ACC112 (cell line): ENCODE data around the gene ASB16.

Experiments
- H2AFZ ChIP-seq: fragments of 200-600 bp; sonication (generic); one replicate; pipeline ENCODE4 v1.6.0; 2017; ENCODE audit warnings: antibody characterized with exemption, low read length; ENCODE audit not compliant: unreplicated experiment
- H3K27ac ChIP-seq: fragments of 200-600 bp; sonication (generic); 2 replicates; pipeline ENCODE4 v1.5.1; 2014; ENCODE audit warnings: low read depth, mild to moderate bottlenecking, antibody characterized with exemption, low read length, moderate library complexity
- H3K27me3 ChIP-seq: fragments of 200-600 bp; sonication (generic); 2 replicates; pipeline ENCODE4 v1.6.1; 2014; ENCODE audit warnings: mild to moderate bottlenecking, antibody characterized with exemption, low read length, moderate library complexity, mixed read lengths; ENCODE audit not compliant: insufficient read depth
- H3K36me3 ChIP-seq: fragments of 200-600 bp; sonication (generic); 2 replicates; pipeline ENCODE4 v1.6.1; 2016; ENCODE audit warnings: mild to moderate bottlenecking, antibody characterized with exemption, low read length, moderate library complexity, mixed read lengths; ENCODE audit not compliant: insufficient read depth
- H3K4me1 ChIP-seq: fragments of 200-600 bp; sonication (generic); one replicate; pipeline ENCODE4 v1.6.1; 2016; ENCODE audit warnings: low read length, mixed read lengths; ENCODE audit not compliant: insufficient read depth, unreplicated experiment, control insufficient read depth
- H3K4me3 ChIP-seq: fragments of 200-600 bp; sonication (generic); 2 replicates; pipeline ENCODE4 v1.5.1; 2014; ENCODE audit warnings: mild to moderate bottlenecking, low read depth, low read length
- H3K79me2 ChIP-seq: fragments of 200-600 bp; sonication (generic); one replicate; pipeline ENCODE4 v1.6.0; 2016; ENCODE audit warnings: low read length; ENCODE audit not compliant: control insufficient read depth, unreplicated experiment, insufficient read depth

ASB16 gene

DNA sequence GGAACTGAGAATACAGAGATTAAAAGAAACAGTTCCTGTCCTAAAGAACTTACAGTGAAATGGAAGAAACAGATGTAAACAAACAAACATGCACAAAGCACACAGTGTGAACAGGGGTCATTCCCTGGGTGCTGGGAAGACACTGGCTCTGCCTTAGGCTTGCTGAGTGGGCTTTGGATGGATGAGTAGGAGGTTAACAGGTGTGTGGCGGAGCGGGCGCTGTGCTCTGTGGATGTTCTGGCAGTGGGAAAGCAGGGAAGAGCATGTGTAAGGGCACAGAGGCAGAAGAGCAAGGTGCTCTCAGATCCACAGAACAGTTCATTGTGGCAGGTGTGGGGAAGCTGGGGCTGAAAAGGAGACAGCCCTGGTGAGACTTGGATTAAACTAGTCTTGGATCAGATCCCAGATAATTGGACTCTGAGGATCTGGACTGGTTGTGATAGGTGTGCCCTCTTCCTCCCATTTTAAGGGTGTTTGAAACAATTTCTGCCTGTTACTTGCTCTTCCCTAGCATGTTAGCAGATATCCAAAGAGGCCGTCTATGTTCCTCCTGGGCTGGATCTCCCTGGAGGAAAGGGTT lies 20.7 kb upstream of the ASB16 start:
- H3K79me2 ChIP-seq = peaks cover 24% of the 10 kb centered on the region
- H3K4me1 ChIP-seq = no peaks in the 10 kb centered on the region
- no peak overlapping the region for H2AFZ ChIP-seq
- no peak overlapping the region for H3K27ac ChIP-seq
- H3K27me3 ChIP-seq = no peaks in the 10 kb centered on the region
- H3K36me3 ChIP-seq = peaks cover 11% of the 10 kb centered on the region; the same call in 1 of the 2 replicates
- no peak overlapping the region for H3K4me3 ChIP-seq

DNA sequence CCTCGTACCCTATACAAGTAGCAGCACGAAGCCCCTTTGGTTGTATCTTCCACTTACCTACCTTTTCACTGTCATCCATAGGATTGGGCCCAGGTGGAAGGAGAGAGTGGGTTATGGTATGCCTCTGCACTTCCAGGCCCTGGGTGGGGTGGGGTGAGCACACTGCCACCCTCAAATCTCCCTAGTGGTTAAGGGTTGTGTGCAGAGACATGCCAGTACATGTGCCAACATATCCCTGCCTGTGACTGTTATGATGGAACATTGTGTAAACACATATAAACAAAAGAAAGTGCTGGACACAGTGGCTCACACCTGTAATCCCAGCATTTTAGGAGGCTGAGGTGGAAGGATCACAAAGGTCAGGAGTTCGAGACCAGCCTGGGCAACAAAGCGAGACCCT lies 17.6 kb upstream of the ASB16 start:
- Histone ChIP-seq H3K4me3 (no peak overlapping the region), H3K27me3 (no peaks in the 10 kb centered on the region), H3K79me2 (peaks cover 24% of the 10 kb centered on the region), H3K36me3 (peaks cover 14% of the 10 kb centered on the region; the same call in 1 of the 2 replicates), H2AFZ (no peak overlapping the region), H3K4me1 (no peaks in the 10 kb centered on the region), H3K27ac (no peak overlapping the region)

DNA sequence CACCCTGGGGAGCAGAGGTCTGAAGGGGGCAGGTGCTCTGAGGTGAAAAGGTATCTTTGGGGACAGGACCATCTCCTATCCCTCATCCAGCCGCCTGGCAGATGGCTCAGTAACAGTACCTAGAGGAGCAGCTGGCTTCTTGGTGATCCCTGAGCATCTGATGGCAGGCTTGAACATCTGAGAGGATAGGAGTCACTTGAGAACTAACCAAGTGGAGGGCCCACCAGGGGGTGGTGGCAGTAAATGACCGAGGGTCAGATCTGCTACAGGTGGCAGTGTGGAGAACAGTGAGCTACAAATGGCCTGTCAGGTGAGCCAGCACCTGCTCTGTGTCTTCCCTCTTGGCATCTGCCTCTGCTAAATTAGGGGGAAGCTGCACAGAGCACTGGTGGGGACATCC lies 15.0 kb upstream of the ASB16 start:
- Histone ChIP-seq H3K4me3 (no peak overlapping the region), H3K27ac (no peak overlapping the region), H3K4me1 (no peaks in the 10 kb centered on the region), H2AFZ (no peak overlapping the region), H3K79me2 (peaks cover 9% of the 10 kb centered on the region), H3K27me3 (no peaks in the 10 kb centered on the region), H3K36me3 (peaks cover 8% of the 10 kb centered on the region; the same call in 1 of the 2 replicates)

DNA sequence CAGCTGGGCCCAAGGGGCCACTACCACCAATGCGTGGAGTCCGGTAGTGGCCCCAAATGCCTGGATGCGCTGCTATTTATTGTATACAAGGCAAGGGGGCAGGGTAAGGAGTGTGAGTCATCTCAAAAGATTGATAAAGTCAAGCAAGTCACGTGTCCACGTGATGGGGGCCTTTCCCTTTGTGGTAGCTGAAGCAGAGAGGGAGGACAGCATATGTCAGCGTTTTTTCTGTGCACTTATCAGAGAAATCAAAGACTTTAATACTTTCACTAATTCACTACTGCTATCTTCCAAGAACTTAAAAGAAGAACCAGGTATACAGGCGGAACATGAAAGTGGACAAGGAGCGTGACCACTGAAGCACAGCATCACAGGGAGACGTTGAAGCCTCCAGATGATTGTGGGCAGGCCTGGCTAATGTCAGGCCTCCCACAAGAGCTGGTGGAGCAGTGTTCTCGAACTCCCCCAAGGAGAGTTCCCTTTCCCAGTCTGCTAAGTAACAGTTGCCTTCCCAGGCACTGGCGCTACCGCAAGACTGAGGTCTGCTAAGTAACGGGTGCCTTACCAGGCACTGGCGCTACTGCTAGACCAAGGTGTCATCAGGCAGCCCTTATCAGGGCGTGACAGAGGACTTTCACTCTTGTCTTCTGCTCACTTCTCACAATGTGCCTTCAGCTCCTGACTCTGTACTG lies 10.8 kb upstream of the ASB16 start:
- Histone ChIP-seq H3K36me3 (0 out of 2 replicates have a peak, but pooled peaks cover 8% of the 10 kb centered on the region), H3K79me2 (no peaks in the 10 kb centered on the region), H3K4me1 (no peaks in the 10 kb centered on the region), H3K27ac (no peak overlapping the region), H3K27me3 (no peaks in the 10 kb centered on the region), H3K4me3 (no peak overlapping the region), H2AFZ (no peak overlapping the region)

DNA sequence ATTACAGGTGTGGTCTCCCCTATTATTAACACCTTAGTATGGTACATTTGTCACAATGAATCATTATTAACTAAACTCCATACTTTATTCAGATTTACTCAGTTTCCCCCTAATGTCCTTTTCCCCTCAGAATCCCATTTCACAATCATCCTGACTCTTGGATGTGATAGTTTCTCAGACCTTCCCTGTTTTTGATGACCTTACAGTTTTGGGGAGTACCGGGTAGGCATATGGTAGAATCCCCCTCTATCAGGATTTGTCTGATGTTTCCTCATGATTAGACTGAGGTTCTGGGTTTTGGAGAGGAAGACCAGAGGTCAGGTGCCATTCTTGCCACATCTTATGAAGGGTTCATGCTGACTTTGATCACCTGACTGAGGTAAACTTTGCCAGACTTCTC lies 6.0 kb upstream of the ASB16 start:
- Histone ChIP-seq H3K4me3 (no peak overlapping the region), H3K27ac (no peak overlapping the region), H3K79me2 (no peaks in the 10 kb centered on the region), H3K27me3 (no peaks in the 10 kb centered on the region), H3K36me3 (no peaks in the 10 kb centered on the region), H2AFZ (no peak overlapping the region), H3K4me1 (no peaks in the 10 kb centered on the region)

DNA sequence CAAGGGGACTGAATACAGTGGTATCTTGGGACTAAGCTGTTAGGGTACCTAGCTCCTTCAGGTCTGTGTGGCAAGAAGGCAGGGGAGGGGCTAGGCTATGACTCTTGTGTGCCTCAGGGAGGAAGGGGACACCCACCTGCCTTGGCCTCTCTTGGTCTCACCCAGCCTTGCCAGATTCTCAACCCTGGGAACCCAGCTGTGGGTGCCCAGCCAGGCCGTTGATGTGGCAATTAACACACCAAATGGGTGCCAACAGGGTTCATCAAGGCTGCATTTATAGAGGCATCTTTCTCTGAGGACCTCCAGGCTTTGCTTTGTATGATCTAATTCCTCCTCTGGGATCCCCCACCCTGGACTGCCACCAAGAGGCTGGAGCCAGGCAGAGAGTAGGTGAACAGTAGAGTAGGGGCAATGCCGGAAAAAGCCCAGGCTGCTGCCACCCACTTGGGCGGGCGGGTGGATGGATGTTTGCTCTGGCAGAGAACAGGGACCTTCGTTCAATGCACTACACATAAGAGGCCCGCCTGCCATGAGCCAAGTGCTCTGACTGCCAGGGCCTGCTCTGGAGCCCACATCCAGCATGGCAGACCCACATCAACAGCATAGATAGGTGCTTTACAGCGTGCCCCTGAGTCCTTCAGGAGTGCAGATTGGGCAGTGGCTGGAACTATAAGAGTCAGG lies 3.2 kb upstream of the ASB16 start:
- Histone ChIP-seq H3K36me3 (no peaks in the 10 kb centered on the region), H3K27me3 (no peaks in the 10 kb centered on the region), H3K27ac (no peak overlapping the region), H3K4me3 (no peak overlapping the region), H2AFZ (no peak overlapping the region), H3K79me2 (no peaks in the 10 kb centered on the region), H3K4me1 (peaks cover 11% of the 10 kb centered on the region)

DNA sequence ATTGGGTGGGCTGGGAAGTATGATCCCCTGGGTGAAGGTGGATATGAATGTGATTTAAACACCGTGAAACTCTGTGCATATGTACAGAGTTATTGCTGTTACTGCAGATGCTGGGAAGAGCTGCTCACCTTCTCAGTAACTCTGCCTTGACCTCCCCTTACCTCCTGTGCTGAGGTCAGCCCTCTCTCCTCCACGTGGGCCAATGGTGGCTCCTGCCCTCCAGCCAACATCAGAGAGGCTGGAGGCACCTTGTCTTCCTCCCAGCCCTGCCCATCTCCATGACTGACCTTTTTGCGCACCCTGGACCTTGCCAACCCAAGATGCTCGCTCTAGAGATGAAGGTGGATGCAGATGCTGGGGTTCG lies 387 bp upstream of the ASB16 start:
- no peak overlapping the region for H3K4me3 ChIP-seq

DNA sequence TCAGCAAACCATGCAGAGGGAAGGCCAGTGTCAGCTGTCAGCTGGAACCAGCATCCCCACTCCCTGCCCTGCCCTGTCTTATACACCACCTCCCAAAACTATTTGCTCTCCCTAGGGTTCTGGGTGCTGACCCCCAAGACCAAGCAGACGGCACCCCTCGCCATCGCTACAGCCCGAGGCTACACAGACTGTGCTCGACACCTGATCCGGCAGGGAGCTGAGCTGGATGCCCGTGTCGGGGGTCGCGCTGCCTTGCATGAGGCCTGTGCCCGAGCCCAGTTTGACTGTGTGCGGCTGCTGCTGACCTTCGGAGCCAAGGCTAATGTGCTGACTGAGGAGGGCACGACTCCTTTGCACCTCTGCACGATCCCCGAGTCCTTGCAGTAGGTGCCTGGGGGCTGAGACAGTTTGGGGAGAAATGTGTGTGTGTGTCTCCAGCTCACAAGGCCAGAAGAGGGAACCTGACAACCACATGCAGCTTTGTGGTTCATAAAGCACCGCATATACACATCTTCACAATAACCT lies 1.5 kb downstream of the ASB16 start:
- Histone ChIP-seq H3K4me3 (no peak overlapping the region), H2AFZ (no peak overlapping the region), H3K4me1 (peaks cover 11% of the 10 kb centered on the region), H3K27me3 (no peaks in the 10 kb centered on the region), H3K79me2 (no peaks in the 10 kb centered on the region), H3K36me3 (0 out of 2 replicates have a peak, but pooled peaks cover 4% of the 10 kb centered on the region), H3K27ac (no peak overlapping the region)

More for the DNA sequence above, 387 bp upstream of the ASB16 start:
- Histone ChIP-seq H3K36me3 (no peaks in the 10 kb centered on the region), H3K27me3 (no peaks in the 10 kb centered on the region), H2AFZ (no peak overlapping the region), H3K27ac (no peak overlapping the region), H3K4me1 (peaks cover 11% of the 10 kb centered on the region), H3K79me2 (no peaks in the 10 kb centered on the region)

DNA sequence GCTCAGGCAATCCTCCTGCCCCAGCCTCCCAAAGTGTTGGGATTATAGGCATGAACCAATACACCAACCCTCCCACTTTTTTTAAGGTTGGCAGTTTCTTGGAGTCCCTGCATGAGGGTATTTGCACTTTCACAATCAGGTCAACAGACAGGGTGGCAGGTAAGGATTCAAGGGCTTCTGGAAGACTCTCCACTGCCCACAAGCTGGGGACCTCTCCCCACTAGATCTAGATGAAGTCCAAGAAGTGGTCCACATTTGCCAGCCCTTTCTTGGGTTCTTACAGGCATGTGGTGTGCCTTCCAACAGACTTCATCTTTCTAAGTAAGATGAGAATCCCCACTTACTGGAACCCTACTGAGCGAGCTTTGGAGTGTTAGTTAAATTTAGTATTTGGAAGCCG lies 3.9 kb downstream of the ASB16 start:
- Histone ChIP-seq H3K4me3 (no peak overlapping the region), H3K4me1 (peaks cover 11% of the 10 kb centered on the region), H3K27me3 (no peaks in the 10 kb centered on the region), H3K79me2 (no peaks in the 10 kb centered on the region), H3K27ac (no peak overlapping the region), H2AFZ (no peak overlapping the region), H3K36me3 (0 out of 2 replicates have a peak, but pooled peaks cover 4% of the 10 kb centered on the region)

DNA sequence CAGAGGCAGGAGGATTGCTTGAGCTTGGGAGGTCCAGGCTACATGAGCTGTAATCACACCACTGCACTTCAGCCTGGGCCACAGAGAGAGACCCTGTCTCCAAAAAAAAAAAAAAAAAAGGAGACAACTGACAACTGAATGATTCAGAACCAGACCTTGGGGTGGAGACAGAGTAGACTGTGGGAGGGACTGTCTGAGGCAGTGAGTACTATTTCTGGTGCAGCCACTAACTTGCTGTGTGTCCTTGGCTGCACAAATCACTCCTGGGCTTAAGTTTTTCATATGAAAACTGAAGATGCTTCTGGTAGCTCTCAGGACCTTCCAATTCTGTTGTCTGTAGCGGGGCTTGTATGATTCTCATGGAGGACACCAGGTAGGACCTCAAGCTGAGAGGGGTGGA lies 5.8 kb downstream of the ASB16 start:
- no peaks in the 10 kb centered on the region for H3K4me1 ChIP-seq
- H3K36me3 ChIP-seq = 0 out of 2 replicates have a peak, but pooled peaks cover 4% of the 10 kb centered on the region
- H2AFZ ChIP-seq = no peak overlapping the region
- no peak overlapping the region for H3K4me3 ChIP-seq
- H3K27ac ChIP-seq = no peak overlapping the region
- H3K27me3 ChIP-seq = no peaks in the 10 kb centered on the region
- H3K79me2 ChIP-seq = no peaks in the 10 kb centered on the region
